ENCODE results near the gene HS3ST2.
A peak's percentile ranks its signal among the peaks of the same experiment; 100 is the strongest.

Gene HS3ST2

DNA sequence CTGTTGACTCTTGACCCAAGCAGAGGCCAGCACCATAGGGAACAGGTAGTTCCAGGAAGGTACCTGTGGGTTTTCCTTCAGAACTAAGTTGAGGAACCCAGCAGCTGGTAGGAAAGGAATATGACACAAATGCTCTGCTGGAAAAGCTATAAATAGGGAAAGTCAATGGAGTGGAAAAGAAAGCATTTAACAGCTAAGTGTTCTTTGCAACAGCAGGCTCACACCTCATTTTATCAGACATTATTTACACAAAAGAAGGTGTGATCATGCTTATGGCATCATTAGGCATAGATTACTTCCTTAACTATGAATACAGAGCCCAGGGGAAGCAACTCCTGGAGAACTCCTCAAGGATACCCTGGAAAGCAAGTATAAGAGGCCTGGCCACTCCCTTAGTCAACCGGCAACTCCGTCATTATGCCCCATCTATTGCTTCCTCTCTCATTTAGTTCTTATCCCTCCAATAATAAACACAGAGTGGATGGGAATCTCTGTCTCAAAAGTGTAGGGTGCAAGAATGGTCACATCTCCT lies 128.1 kb downstream of the HS3ST2 start:
- H3K4me1 ChIP-seq (ENCODE audit: control insufficient read depth, insufficient read depth, low read length): peaks cover 2% of the 10 kb centered on the region
- H3K27me3 ChIP-seq (ENCODE audit: control insufficient read depth, insufficient read depth, low read length): no peaks in the 10 kb centered on the region
- no peak overlapping the region for H3K4me3 ChIP-seq (ENCODE audit: low read depth, low read length)
- no peaks in the 10 kb centered on the region for H3K36me3 ChIP-seq (ENCODE audit: control insufficient read depth, insufficient read depth, low read length)
- no peak overlapping the region for H3K9ac ChIP-seq (ENCODE audit: low read depth, low read length)
- no peaks in the 10 kb centered on the region for H3K9me3 ChIP-seq (ENCODE audit: control insufficient read depth, insufficient read depth, low read length)

DNA sequence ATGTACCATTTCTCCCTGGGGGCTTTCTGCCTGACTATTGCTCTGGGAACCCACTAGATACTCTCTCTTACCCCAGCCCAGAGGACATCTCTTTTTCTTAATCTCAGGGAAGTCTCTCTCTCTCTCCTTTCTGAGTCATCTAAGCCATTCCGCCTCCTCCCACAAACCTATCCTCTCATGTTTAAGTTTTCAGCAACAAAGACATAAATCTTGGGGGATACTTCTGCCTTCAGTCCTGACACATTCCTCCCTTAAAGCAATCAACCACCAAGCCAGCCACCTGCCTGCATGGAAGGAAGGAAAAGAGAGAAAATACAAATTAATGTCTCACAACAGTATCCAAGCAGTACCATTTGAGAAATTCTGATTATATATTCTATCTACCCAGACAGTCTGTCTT lies 128.8 kb downstream of the HS3ST2 start:
- Histone ChIP-seq H3K36me3 (ENCODE audit: control insufficient read depth, insufficient read depth, low read length) (no peaks in the 10 kb centered on the region), H3K9ac (ENCODE audit: low read depth, low read length) (no peak overlapping the region), H3K27me3 (ENCODE audit: control insufficient read depth, insufficient read depth, low read length) (peaks cover 4% of the 10 kb centered on the region), H3K9me3 (ENCODE audit: control insufficient read depth, insufficient read depth, low read length) (no peaks in the 10 kb centered on the region), H3K4me3 (ENCODE audit: low read depth, low read length) (no peak overlapping the region), H3K4me1 (ENCODE audit: control insufficient read depth, insufficient read depth, low read length) (peaks cover 2% of the 10 kb centered on the region)

DNA sequence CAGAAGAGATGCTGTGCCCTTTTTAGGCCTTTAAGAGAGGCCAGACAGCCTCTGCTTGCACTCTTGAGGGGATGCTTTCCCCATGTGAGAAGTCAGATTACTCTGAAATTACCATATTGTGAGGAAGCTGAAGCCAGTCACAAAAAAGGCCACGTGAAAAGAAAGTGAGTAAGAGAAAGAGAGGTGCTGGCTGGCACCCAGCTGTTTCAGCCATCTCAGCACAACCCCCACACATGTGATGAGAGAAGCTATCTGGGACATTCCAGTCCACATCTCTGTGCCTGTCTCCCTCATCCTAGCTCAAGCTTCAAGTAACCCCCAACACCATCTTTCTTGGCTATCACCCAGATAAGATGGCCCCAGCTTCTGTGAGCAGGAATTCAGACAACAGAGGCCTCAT lies 131.4 kb downstream of the HS3ST2 start:
- Histone ChIP-seq H3K4me3 (ENCODE audit: low read depth, low read length) (no peak overlapping the region), H3K36me3 (ENCODE audit: control insufficient read depth, insufficient read depth, low read length) (no peaks in the 10 kb centered on the region), H3K9ac (ENCODE audit: low read depth, low read length) (no peak overlapping the region), H3K4me1 (ENCODE audit: control insufficient read depth, insufficient read depth, low read length) (peaks cover 2% of the 10 kb centered on the region), H3K9me3 (ENCODE audit: control insufficient read depth, insufficient read depth, low read length) (no peaks in the 10 kb centered on the region), H3K27me3 (ENCODE audit: control insufficient read depth, insufficient read depth, low read length) (peaks cover 18% of the 10 kb centered on the region)

DNA sequence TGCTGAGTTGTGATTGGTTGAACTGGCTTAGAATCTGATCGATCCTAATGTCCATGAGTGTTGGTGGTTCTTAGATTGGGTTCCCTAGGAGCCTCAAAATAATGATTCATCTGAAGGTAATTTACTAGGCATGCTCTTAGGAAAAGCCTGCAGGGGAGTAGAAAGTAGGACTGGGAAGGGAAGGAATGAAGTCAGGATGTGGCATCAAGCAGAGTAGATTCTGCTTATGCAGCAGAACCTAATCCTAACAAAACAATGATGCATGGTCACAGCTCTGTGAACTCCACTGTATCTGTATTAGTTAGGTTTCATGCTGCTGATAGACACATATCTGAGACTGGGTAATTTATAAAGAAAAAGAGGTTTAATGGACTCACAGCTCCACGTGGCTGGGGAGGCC lies 132.5 kb downstream of the HS3ST2 start:
- H3K36me3 ChIP-seq (ENCODE audit: control insufficient read depth, insufficient read depth, low read length): no peaks in the 10 kb centered on the region
- H3K9ac ChIP-seq (ENCODE audit: low read depth, low read length): no peak overlapping the region
- H3K9me3 ChIP-seq (ENCODE audit: control insufficient read depth, insufficient read depth, low read length): no peaks in the 10 kb centered on the region
- no peak overlapping the region for H3K4me3 ChIP-seq (ENCODE audit: low read depth, low read length)
- peaks cover 18% of the 10 kb centered on the region for H3K27me3 ChIP-seq (ENCODE audit: control insufficient read depth, insufficient read depth, low read length)
- H3K4me1 ChIP-seq (ENCODE audit: control insufficient read depth, insufficient read depth, low read length): peaks cover 2% of the 10 kb centered on the region

DNA sequence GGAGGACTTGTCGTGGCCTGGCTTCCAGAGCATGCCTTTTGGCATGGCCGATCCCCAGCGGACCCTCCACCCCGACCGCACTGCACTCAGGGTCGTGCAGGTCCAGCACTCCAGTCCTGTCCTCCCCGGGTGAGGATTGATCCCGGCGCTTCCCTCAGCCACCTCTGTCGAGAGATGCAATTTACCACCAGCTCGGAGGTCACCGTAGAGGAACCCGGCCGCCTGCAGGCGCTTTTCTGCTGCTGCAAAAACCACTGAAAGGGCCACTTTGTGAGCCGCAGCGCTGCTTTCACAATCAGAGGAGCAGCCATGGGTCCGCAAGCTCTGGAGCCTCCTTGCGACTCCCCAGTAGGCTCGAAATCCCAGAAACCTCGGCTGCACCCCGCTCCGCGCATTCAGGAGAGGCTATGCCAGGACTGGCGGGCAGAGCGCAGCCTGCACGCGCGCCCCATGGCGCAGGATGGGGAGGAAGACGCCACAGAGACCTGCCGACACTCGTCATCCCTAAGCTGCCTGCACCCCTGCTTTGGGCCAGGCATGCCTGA lies 134.2 kb downstream of the HS3ST2 start:
- H3K4me3 ChIP-seq (ENCODE audit: low read depth, low read length): peak overlapping the region; percentile 36
- peaks cover 18% of the 10 kb centered on the region for H3K27me3 ChIP-seq (ENCODE audit: control insufficient read depth, insufficient read depth, low read length)
- H3K4me1 ChIP-seq (ENCODE audit: control insufficient read depth, insufficient read depth, low read length): peaks cover 2% of the 10 kb centered on the region
- no peak overlapping the region for H3K9ac ChIP-seq (ENCODE audit: low read depth, low read length)
- no peaks in the 10 kb centered on the region for H3K9me3 ChIP-seq (ENCODE audit: control insufficient read depth, insufficient read depth, low read length)
- H3K36me3 ChIP-seq (ENCODE audit: control insufficient read depth, insufficient read depth, low read length): no peaks in the 10 kb centered on the region

DNA sequence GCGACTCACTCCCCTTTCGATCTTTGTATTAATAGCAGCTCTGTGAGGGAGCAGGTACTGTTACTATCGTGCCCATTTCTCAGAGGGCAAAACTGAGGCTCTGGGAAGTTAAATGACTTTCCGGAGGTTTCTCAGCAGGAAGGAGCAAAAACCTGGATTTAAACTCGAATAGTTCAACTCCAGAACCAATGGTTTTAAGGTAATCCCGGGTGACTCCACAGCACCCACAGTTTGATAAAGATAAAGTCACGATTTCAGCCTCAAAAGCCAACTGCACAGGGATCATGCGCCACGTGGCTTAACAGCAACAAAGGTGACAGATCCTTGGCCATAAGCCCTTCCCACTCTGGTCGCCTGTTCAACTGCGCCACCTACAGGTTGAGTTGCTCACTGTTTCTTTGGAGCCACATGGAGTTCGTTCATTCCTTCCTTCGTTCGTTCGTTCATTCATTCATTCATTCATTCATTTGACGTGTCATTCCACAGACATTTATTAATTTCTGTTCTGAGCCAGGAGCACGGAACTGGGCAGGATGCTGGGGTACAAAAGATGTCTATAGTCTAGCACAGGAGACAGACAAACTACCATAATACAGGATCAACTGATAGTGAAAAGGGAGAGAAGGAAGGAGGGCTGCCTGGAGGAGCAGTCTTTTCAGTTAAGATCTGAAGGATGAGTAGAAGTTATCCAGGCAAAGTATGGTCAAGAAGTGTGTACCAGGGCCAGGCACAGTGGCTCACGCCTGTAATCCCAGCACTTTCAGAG lies 134.8 kb downstream of the HS3ST2 start:
- Histone ChIP-seq H3K9ac (ENCODE audit: low read depth, low read length) (no peak overlapping the region), H3K4me3 (ENCODE audit: low read depth, low read length) (peak overlapping the region; percentile 36), H3K27me3 (ENCODE audit: control insufficient read depth, insufficient read depth, low read length) (peaks cover 18% of the 10 kb centered on the region), H3K4me1 (ENCODE audit: control insufficient read depth, insufficient read depth, low read length) (peaks cover 2% of the 10 kb centered on the region), H3K9me3 (ENCODE audit: control insufficient read depth, insufficient read depth, low read length) (no peaks in the 10 kb centered on the region), H3K36me3 (ENCODE audit: control insufficient read depth, insufficient read depth, low read length) (no peaks in the 10 kb centered on the region)

DNA sequence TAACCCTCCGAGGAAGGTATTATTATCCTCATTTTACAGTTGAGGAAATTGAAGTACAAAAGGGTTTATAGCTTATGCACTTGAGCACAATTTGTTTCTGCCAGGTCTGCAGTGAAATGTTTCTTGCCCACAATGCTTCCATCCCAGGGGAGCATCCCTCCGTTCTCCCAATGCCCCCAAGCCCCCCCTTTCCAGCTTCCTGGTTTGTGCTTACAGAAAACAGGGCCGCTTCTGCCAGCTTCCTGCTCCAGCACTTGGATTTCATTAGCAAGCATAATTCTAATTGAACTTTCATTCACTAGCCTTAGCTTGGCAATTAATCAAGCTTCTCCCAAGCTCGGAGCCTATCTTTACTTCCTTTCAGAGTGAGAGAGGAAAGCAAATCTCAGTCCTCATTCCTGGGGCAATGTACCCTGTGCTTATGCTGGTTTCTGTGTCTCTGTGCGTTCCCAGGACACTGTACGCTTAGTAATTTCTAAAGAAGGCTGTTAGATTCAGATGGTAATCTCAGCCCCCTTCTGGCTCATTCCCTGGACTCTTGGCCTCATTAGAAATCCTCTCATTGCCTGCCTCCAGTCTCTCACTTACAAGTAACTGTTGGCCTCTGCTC lies 141.6 kb downstream of the HS3ST2 start:
- Histone ChIP-seq H3K27me3 (ENCODE audit: control insufficient read depth, insufficient read depth, low read length) (no peaks in the 10 kb centered on the region), H3K4me1 (ENCODE audit: control insufficient read depth, insufficient read depth, low read length) (no peaks in the 10 kb centered on the region), H3K9ac (ENCODE audit: low read depth, low read length) (no peak overlapping the region), H3K9me3 (ENCODE audit: control insufficient read depth, insufficient read depth, low read length) (no peaks in the 10 kb centered on the region), H3K4me3 (ENCODE audit: low read depth, low read length) (no peak overlapping the region), H3K36me3 (ENCODE audit: control insufficient read depth, insufficient read depth, low read length) (no peaks in the 10 kb centered on the region)

DNA sequence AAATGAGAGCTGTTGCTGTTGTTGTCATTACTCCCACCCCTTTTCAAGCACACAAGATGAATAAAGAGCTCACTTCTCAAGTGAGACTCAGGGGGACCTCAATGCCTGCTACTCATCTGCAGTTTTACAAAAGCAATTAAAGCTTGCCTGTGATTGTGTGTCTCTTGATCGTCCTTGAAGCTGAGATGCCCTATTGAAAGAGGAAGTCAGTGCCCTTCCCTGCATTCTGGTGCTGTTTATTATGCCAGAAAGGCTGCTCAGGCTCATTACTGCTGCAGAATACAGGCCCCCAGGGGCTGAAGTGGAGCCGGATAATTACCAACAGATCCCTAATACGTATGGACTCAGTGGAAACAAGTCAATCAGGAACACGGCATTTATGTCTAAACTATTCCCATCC lies 147.2 kb downstream of the HS3ST2 start:
- H3K4me1 ChIP-seq (ENCODE audit: control insufficient read depth, insufficient read depth, low read length): no peaks in the 10 kb centered on the region
- H3K4me3 ChIP-seq (ENCODE audit: low read depth, low read length): no peak overlapping the region
- peaks cover 16% of the 10 kb centered on the region for H3K9me3 ChIP-seq (ENCODE audit: control insufficient read depth, insufficient read depth, low read length)
- H3K27me3 ChIP-seq (ENCODE audit: control insufficient read depth, insufficient read depth, low read length): no peaks in the 10 kb centered on the region
- no peak overlapping the region for H3K9ac ChIP-seq (ENCODE audit: low read depth, low read length)
- H3K36me3 ChIP-seq (ENCODE audit: control insufficient read depth, insufficient read depth, low read length): no peaks in the 10 kb centered on the region

DNA sequence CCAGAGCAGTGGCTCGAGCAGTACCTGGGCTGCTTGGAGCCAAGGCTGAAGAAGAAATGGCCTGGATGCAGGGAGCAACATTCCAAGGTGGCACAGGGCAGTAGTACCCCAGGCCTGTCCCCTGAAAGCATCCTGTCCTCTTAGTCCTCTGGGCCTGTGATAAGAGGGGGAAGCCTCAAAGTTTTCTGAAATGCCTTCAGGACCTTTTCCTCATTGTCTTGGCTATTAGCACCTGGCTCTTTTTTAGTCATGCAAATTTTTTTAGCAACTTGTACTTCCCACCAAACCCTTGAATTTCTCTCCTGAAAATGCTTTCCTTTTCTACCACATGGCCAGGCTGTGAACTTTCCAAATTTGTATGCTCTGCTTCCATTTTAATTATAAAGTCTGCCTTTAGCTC lies 148.9 kb downstream of the HS3ST2 start:
- no peaks in the 10 kb centered on the region for H3K27me3 ChIP-seq (ENCODE audit: control insufficient read depth, insufficient read depth, low read length)
- no peak overlapping the region for H3K4me3 ChIP-seq (ENCODE audit: low read depth, low read length)
- H3K4me1 ChIP-seq (ENCODE audit: control insufficient read depth, insufficient read depth, low read length): no peaks in the 10 kb centered on the region
- no peaks in the 10 kb centered on the region for H3K36me3 ChIP-seq (ENCODE audit: control insufficient read depth, insufficient read depth, low read length)
- H3K9me3 ChIP-seq (ENCODE audit: control insufficient read depth, insufficient read depth, low read length): peaks cover 16% of the 10 kb centered on the region
- no peak overlapping the region for H3K9ac ChIP-seq (ENCODE audit: low read depth, low read length)

Data from iPS-15b (cell line).